IMR-90 (cell line): ENCODE results near the gene BSND. TPM values are rescaled to one million over a fixed set of nuclear protein-coding genes. Genes with fewer than 3 reads are reported as not detected.

Experiments used
- ATAC-seq: fragments of 200-7000 bp; cut with Tn5 transposase; 2 replicates; pipeline ENCODE4 v1.9.1; 2020; ENCODE audit warnings: low read depth, mild to moderate bottlenecking, moderate library complexity
- BruUV-seq: library from RNA; stranded (reverse); fragments of 400-500 nt; replicated peaks from 2 replicates; lab custom pipeline; 2021; lab: Mats Ljungman, UMichigan
- CTCF ChIA-PET: fragments of 300-600 bp; formaldehyde crosslinking; extraction: SDS; loops from one replicate; lab custom pipeline; 2021; ENCODE audit warnings: antibody characterized with exemption; lab: Yijun Ruan, JAX
- POLR2A ChIA-PET: fragments of 300-600 bp; sonication (Branson Sonifier 250); formaldehyde crosslinking; loops from one replicate; lab custom pipeline; 2022; ENCODE audit warnings: antibody characterized with exemption; ENCODE audit not compliant: unreplicated experiment; lab: Charles Lee
- DNase-seq: peaks from one replicate; pipeline ENCODE4 v3.0.0; 2013
- H2AFZ ChIP-seq: replicated peaks from 2 replicates; pipeline ENCODE3; 2013; ENCODE audit warnings: low read length, mild to moderate bottlenecking; ENCODE audit not compliant: poor library complexity
- H2AK5ac ChIP-seq: 2 replicates; pipeline ENCODE4 v1.6.1; 2013; ENCODE audit warnings: low read depth, low read length, inconsistent platforms
- H2AK9ac ChIP-seq: replicated peaks from 2 replicates; pipeline ENCODE3; 2013; ENCODE audit warnings: mild to moderate bottlenecking, low read depth, low read length, moderate library complexity; ENCODE audit not compliant: poor library complexity
- H2BK120ac ChIP-seq: 2 replicates; pipeline ENCODE4 v1.6.1; 2013; ENCODE audit warnings: low read depth, low read length, inconsistent platforms
- H2BK15ac ChIP-seq: 3 replicates; pipeline ENCODE4 v1.6.1; 2013; ENCODE audit warnings: low read depth, low read length, inconsistent platforms
- H2BK20ac ChIP-seq: 2 replicates; pipeline ENCODE4 v1.6.1; 2013; ENCODE audit warnings: low read depth, mild to moderate bottlenecking, inconsistent platforms, low read length, moderate library complexity
- H2BK5ac ChIP-seq: 2 replicates; pipeline ENCODE4 v1.6.1; 2013; ENCODE audit warnings: mild to moderate bottlenecking, low read depth, low read length, inconsistent platforms; ENCODE audit not compliant: poor library complexity, severe bottlenecking
- H3K14ac ChIP-seq: replicated peaks from 2 replicates; pipeline ENCODE4 v1.6.1; 2013; ENCODE audit warnings: low read depth, low read length, inconsistent platforms
- H3K18ac ChIP-seq: 2 replicates; pipeline ENCODE4 v1.6.1; 2013; ENCODE audit warnings: low read depth, low read length, control low read depth
- H3K23ac ChIP-seq: 2 replicates; pipeline ENCODE4 v1.6.1; 2013; ENCODE audit warnings: low read depth, low read length, inconsistent platforms
- H3K27ac ChIP-seq: 2 replicates; pipeline ENCODE4 v1.5.1; 2013; ENCODE audit warnings: mild to moderate bottlenecking, control low read depth, low read length; ENCODE audit not compliant: insufficient read depth
- H3K27me3 ChIP-seq: 2 replicates; pipeline ENCODE4 v1.6.1; 2013; ENCODE audit warnings: low read length; ENCODE audit not compliant: control insufficient read depth, insufficient read depth
- H3K36me3 ChIP-seq: 2 replicates; pipeline ENCODE4 v1.6.1; 2013; ENCODE audit warnings: low read length, mixed read lengths; ENCODE audit not compliant: control insufficient read depth, insufficient read depth
- H3K4ac ChIP-seq: 2 replicates; pipeline ENCODE4 v1.6.1; 2013; ENCODE audit warnings: low read depth, low read length, inconsistent platforms
- H3K4me1 ChIP-seq: 2 replicates; pipeline ENCODE4 v1.6.1; 2013; ENCODE audit warnings: low read length, mixed read lengths; ENCODE audit not compliant: control insufficient read depth, insufficient read depth
- H3K4me2 ChIP-seq: 2 replicates; pipeline ENCODE4 v1.6.1; 2013; ENCODE audit warnings: low read depth, mild to moderate bottlenecking, control low read depth, low read length, moderate library complexity
- H3K4me3 ChIP-seq: 2 replicates; pipeline ENCODE4 v1.5.1; 2013; ENCODE audit warnings: low read depth, mild to moderate bottlenecking, control low read depth, low read length, moderate library complexity; ENCODE audit not compliant: insufficient read depth
- H3K56ac ChIP-seq: 2 replicates; pipeline ENCODE4 v1.6.1; 2013; ENCODE audit warnings: low read length, inconsistent platforms; ENCODE audit not compliant: insufficient read depth; ENCODE audit errors: extremely low read depth
- H3K79me1 ChIP-seq, 2 experiments: 2 replicates each; pipeline ENCODE4 v1.6.1; 2013; ENCODE audit warnings: low read length in 2 of 2, inconsistent platforms in 1 of 2, low read depth in 1 of 2
- H3K9ac ChIP-seq: 2 replicates; pipeline ENCODE4 v1.6.1; 2013; ENCODE audit warnings: low read depth, low read length, control low read depth
- H3K9me1 ChIP-seq: 2 replicates; pipeline ENCODE4 v1.6.1; 2013; ENCODE audit warnings: low read length, inconsistent platforms; ENCODE audit not compliant: insufficient read depth
- H3K9me3 ChIP-seq: 2 replicates; pipeline ENCODE4 v1.6.1; 2013; ENCODE audit warnings: low read length; ENCODE audit not compliant: control insufficient read depth, insufficient read depth
- H4K20me1 ChIP-seq: 2 replicates; pipeline ENCODE4 v1.6.1; 2013; ENCODE audit warnings: low read length, inconsistent platforms; ENCODE audit not compliant: insufficient read depth
- H4K5ac ChIP-seq: 2 replicates; pipeline ENCODE4 v1.6.1; 2013; ENCODE audit warnings: mild to moderate bottlenecking, low read depth, low read length, control low read depth
- H4K8ac ChIP-seq, 2 experiments: 2 replicates each; pipeline ENCODE4 v1.6.1; 2013; ENCODE audit warnings: low read depth in 2 of 2, low read length in 2 of 2, control low read depth in 1 of 2, inconsistent platforms in 1 of 2
- H4K91ac ChIP-seq: 2 replicates; pipeline ENCODE4 v1.6.1; 2013; ENCODE audit warnings: low read depth, low read length, inconsistent platforms; ENCODE audit not compliant: insufficient read depth
- BHLHE40 ChIP-seq: fragments of 150-350 bp; IDR thresholded peaks from 2 replicates; pipeline ENCODE4 v1.6.1; 2016; ENCODE audit warnings: mild to moderate bottlenecking, low read depth, low read length
- FOS ChIP-seq: fragments of 150-350 bp; IDR thresholded peaks from 2 replicates; pipeline ENCODE4 v1.6.1; 2016; ENCODE audit warnings: low read depth, low read length
- MXI1 ChIP-seq: IDR thresholded peaks from 2 replicates; pipeline ENCODE4 v1.6.1; 2012; ENCODE audit warnings: low read depth, mild to moderate bottlenecking, low read length, moderate library complexity, borderline replicate concordance
- RCOR1 ChIP-seq: IDR thresholded peaks from 2 replicates; pipeline ENCODE4 v1.6.1; 2012; ENCODE audit warnings: mild to moderate bottlenecking, low read length, improper control_type of control experiment; ENCODE audit not compliant: insufficient replicate concordance
- SMC3 ChIP-seq: fragments of 150-350 bp; IDR thresholded peaks from 2 replicates; pipeline ENCODE4 v1.6.1; 2016; ENCODE audit warnings: low read depth, mild to moderate bottlenecking, antibody characterized with exemption, low read length, moderate library complexity
- WGBS, 2 experiments: methylation state at CpG; one replicate each; pipeline versions ENCODE4 v1.1.5 to v1.1.7; 2013; ENCODE audit warnings: missing lambda C conversion rate in 2 of 2; ENCODE audit not compliant: insufficient read length in 1 of 2; ENCODE audit errors: extremely low coverage in 2 of 2; 5-methylcytosine and 5-hydroxymethylcytosine counted together
- dilution Hi-C: fragments of 300-500 bp; cut with HindIII; formaldehyde crosslinking; loops from one replicate; pipeline ENCODE4 v1.14.3; 2018; ENCODE audit warnings: low sequenced_read_pairs; ENCODE audit not compliant: unreplicated experiment
- in situ Hi-C: fragments of 300-500 bp; cut with MboI; formaldehyde crosslinking; loops from 3 replicates; pipeline ENCODE4 v1.14.3; 2019; ENCODE audit warnings: low sequenced_read_pairs, inconsistent platforms, mixed read lengths
- intact Hi-C: fragments of 100-400 bp; cut with micrococcal nuclease; formaldehyde crosslinking; loops from 2 replicates; pipeline ENCODE4 v1.10.0; 2022
- polyA plus RNA-seq, 3 experiments: library from polyadenylated mRNA; depleted of rRNA; stranded (reverse); fragments of >200 nt; gene quantifications; 2 replicates each; pipeline ENCODE4 v1.2.3, GENCODE V29; 2012; ENCODE audit warnings: low replicate concordance in 1 of 3
- total RNA-seq: library from RNA; depleted of rRNA; stranded (reverse); fragments of >200 nt; gene quantifications from 2 replicates; pipeline ENCODE4 v1.2.3, GENCODE V29; 2012
- TF ChIP-seq, protein P1 (sequence below): fragments of 150-350 bp; IDR thresholded peaks from 2 replicates; pipeline ENCODE4 v1.6.1; 2017; ENCODE audit warnings: mild to moderate bottlenecking, antibody characterized with exemption, low read length, low read depth
- TF ChIP-seq, protein P2 (sequence below): fragments of 150-350 bp; IDR thresholded peaks from 2 replicates; pipeline ENCODE4 v1.6.1; 2016; ENCODE audit warnings: low read depth, mild to moderate bottlenecking, low read length, moderate library complexity, borderline replicate concordance

Gene BSND
- total and polyA plus RNA-seq, 2 of the 4 experiments (the other 2 are of a cell fraction) = not detected

DNA sequence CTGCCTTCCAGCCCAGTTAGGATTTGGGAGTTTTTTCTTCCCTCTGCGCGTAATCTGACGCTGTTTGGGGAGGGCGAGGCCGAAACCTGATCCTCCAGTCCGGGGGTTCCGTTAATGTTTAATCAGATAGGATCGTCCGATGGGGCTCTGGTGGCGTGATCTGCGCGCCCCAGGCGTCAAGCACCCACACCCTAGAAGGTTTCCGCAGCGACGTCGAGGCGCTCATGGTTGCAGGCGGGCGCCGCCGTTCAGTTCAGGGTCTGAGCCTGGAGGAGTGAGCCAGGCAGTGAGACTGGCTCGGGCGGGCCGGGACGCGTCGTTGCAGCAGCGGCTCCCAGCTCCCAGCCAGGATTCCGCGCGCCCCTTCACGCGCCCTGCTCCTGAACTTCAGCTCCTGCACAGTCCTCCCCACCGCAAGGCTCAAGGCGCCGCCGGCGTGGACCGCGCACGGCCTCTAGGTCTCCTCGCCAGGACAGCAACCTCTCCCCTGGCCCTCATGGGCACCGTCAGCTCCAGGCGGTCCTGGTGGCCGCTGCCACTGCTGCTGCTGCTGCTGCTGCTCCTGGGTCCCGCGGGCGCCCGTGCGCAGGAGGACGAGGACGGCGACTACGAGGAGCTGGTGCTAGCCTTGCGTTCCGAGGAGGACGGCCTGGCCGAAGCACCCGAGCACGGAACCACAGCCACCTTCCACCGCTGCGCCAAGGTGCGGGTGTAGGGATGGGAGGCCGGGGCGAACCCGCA is 40.8 kb downstream of the BSND start, which contains the start of gene PCSK9 (continued):
- TF ChIP-seq FOS = no peak

DNA sequence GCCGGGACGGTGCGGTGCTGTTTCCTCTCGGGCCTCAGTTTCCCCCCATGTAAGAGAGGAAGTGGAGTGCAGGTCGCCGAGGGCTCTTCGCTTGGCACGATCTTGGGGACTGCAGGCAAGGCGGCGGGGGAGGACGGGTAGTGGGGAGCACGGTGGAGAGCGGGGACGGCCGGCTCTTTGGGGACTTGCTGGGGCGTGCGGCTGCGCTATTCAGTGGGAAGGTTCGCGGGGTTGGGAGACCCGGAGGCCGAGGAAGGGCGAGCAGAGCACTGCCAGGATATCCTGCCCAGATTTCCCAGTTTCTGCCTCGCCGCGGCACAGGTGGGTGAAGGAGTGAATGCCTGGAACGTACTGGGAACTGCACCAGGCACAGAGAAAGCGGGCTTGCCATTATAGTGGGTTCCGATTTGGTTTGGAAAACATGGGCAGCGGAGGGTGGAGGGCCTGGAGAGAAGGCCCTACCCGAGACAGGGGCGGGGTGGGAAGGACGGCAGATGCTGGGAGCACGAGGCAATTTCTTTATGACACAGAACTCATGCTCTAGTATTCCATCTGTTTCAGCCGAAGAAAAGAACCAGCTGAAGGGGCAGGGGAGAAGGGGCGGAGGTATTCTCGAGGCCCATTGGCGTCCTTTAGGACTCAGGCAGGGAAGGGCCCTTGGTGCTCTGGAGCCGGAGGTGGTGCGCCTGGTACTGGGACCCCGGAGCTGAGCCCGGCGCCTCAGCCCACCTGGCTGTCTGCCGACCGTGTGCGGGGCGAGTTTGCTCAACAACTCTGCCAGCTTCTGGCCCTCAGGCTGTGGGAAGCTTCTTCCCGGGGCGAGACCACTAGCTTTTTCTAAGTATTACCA is 41.6 kb downstream of the BSND start:
- Histone ChIP-seq H3K4me3 (no peak overlapping the region), H3K27ac (no peak overlapping the region), H2BK15ac (no peak overlapping the region), H3K9ac (no peak overlapping the region), H4K5ac (no peak overlapping the region), H2AK9ac (peak overlapping the region; percentile 9), H4K8ac (no peak overlapping the region), H4K20me1 (0 out of 2 replicates have a peak, but pooled peaks cover 4% of the 10 kb centered on the region), H2AK5ac (no peak overlapping the region), H3K9me3 (no peaks in the 10 kb centered on the region), H2BK20ac (no peak overlapping the region), H3K4ac (no peak overlapping the region), H3K14ac (no peak overlapping the region), H3K23ac (no peak overlapping the region), H2BK120ac (no peak overlapping the region), H3K79me1 (no peaks in the 10 kb centered on the region), H3K4me1 (peaks cover 2% of the 10 kb centered on the region; the same call in 1 of the 2 replicates), H3K18ac (no peak overlapping the region), H3K56ac (no peak overlapping the region), H4K91ac (no peak overlapping the region), H3K27me3 (peaks cover 82% of the 10 kb centered on the region), H2BK5ac (no peak overlapping the region), H2AFZ (peak overlapping the region; percentile 81), H3K9me1 (0 out of 2 replicates have a peak, but pooled peaks cover 3% of the 10 kb centered on the region), H3K36me3 (no peaks in the 10 kb centered on the region), H3K4me2 (peak overlapping the region; percentile 10; the same call in 1 of the 2 replicates)
- POLR2A ChIA-PET = no interaction called here
- intact Hi-C loops (no loop called here), dilution Hi-C loops (no loop called here), in situ Hi-C loops (no loop called here)
- TF ChIP-seq BHLHE40 = no peak
- TF ChIP-seq, protein P1, sequence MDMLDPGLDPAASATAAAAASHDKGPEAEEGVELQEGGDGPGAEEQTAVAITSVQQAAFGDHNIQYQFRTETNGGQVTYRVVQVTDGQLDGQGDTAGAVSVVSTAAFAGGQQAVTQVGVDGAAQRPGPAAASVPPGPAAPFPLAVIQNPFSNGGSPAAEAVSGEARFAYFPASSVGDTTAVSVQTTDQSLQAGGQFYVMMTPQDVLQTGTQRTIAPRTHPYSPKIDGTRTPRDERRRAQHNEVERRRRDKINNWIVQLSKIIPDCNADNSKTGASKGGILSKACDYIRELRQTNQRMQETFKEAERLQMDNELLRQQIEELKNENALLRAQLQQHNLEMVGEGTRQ = no peak
- TF ChIP-seq SMC3 = no peak
- TF ChIP-seq RCOR1 = no peak
- no peak for TF ChIP-seq MXI1
- TF ChIP-seq, protein P2, sequence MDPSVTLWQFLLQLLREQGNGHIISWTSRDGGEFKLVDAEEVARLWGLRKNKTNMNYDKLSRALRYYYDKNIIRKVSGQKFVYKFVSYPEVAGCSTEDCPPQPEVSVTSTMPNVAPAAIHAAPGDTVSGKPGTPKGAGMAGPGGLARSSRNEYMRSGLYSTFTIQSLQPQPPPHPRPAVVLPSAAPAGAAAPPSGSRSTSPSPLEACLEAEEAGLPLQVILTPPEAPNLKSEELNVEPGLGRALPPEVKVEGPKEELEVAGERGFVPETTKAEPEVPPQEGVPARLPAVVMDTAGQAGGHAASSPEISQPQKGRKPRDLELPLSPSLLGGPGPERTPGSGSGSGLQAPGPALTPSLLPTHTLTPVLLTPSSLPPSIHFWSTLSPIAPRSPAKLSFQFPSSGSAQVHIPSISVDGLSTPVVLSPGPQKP = no peak
- DNase-seq (no peak), ATAC-seq (0 out of 2 replicates have a peak, but pooled peaks have one; percentile 9)
- BruUV-seq = no TSS peak
- CTCF ChIA-PET = no interaction called here
- WGBS, 2 experiments = 19% methylated on average over 20 of the region's 49 CpGs; no CpG with 5 or more reads in 1 of the 2 experiments
